GM19239 (cell line): Measurements from ENCODE around the gene NRXN2.
"Not testable (repeated sequence)": the region's sequence is repeated elsewhere in the genome, so short reads cannot be mapped to it uniquely, and the experiment has no call there.

Source experiments
- DNase-seq: peaks from one replicate; pipeline ENCODE4 v3.0.0; 2011; ENCODE audit warnings: low spot score; ENCODE audit not compliant: insufficient read length
- FAIRE-seq: peaks from 2 replicates; lab custom pipeline; 2011; peaks lifted over from hg19 to GRCh38; lab: Jason Lieb, UNC

The NRXN2 gene

GRCh38 chr11:64711956-64712362, 11.0 kb downstream of the NRXN2 start:
- DNase-seq, result no peak
- no peak for FAIRE-seq

GRCh38 chr11:64711138-64711955, 11.7 kb downstream of the NRXN2 start:
- DNase-seq (no peak), FAIRE-seq (no peak)

- FAIRE-seq (no peak), DNase-seq (no peak)
Measured at GRCh38 chr11:64710418-64711137, 12.4 kb downstream of the NRXN2 start.

GRCh38 chr11:64705501-64705900, 17.5 kb downstream of the NRXN2 start:
- DNase-seq (no peak), FAIRE-seq (no peak)

GRCh38 chr11:64703048-64703447, 19.9 kb downstream of the NRXN2 start:
- FAIRE-seq (no peak), DNase-seq (no peak)

- not testable (repeated sequence) for DNase-seq, FAIRE-seq
Measured at GRCh38 chr11:64701956-64702355, 21.0 kb downstream of the NRXN2 start.

GRCh38 chr11:64698427-64698826, 24.6 kb downstream of the NRXN2 start:
- FAIRE-seq, result no peak
- no peak for DNase-seq

GRCh38 chr11:64697663-64698375, 25.2 kb downstream of the NRXN2 start:
- no peak for DNase-seq
- no peak for FAIRE-seq

- DNase-seq (no peak), FAIRE-seq (no peak)
Measured at GRCh38 chr11:64696045-64696444, 27.0 kb downstream of the NRXN2 start.

GRCh38 chr11:64695548-64695947, 27.4 kb downstream of the NRXN2 start:
- DNase-seq (no peak), FAIRE-seq (no peak)

- DNase-seq (peak; percentile 58), FAIRE-seq (no peak)
Measured at GRCh38 chr11:64694821-64695365, 28.1 kb downstream of the NRXN2 start.

GRCh38 chr11:64694026-64694755, 28.8 kb downstream of the NRXN2 start:
- no peak for DNase-seq

GRCh38 chr11:64692764-64693331, 30.1 kb downstream of the NRXN2 start:
- FAIRE-seq (no peak), DNase-seq (no peak)

More at GRCh38 chr11:64694026-64694755, 28.8 kb downstream of the NRXN2 start:
- no peak for FAIRE-seq

- no peak for FAIRE-seq
- DNase-seq, result no peak
Measured at GRCh38 chr11:64691543-64691942, 31.5 kb downstream of the NRXN2 start.

GRCh38 chr11:64690235-64690634, 32.8 kb downstream of the NRXN2 start:
- no peak for FAIRE-seq
- no peak for DNase-seq

GRCh38 chr11:64688534-64688982, 34.4 kb downstream of the NRXN2 start:
- FAIRE-seq (peak; percentile 99), DNase-seq (peak; percentile 90)

GRCh38 chr11:64687643-64688533, 35.1 kb downstream of the NRXN2 start:
- no peak for FAIRE-seq
- no peak for DNase-seq

- DNase-seq, result no peak
- FAIRE-seq, result no peak
Measured at GRCh38 chr11:64687204-64687603, 35.8 kb downstream of the NRXN2 start.
